GM10266 (cell line): Measurements from ENCODE around the gene CLMP.
A peak's percentile ranks its signal among the peaks of the same experiment; 100 is the strongest.

ENCODE experiments used
- DNase-seq: peaks from one replicate; pipeline ENCODE4 v3.0.0; 2012; ENCODE audit errors: extremely low spot score
- TF ChIP-seq, protein P1 (sequence below): IDR thresholded peaks from 2 replicates; pipeline ENCODE4 v1.5.1; 2012; ENCODE audit warnings: mild to moderate bottlenecking, low read depth; ENCODE audit not compliant: control insufficient read depth, insufficient read depth; ENCODE audit errors: missing control alignments

CLMP gene

DNA sequence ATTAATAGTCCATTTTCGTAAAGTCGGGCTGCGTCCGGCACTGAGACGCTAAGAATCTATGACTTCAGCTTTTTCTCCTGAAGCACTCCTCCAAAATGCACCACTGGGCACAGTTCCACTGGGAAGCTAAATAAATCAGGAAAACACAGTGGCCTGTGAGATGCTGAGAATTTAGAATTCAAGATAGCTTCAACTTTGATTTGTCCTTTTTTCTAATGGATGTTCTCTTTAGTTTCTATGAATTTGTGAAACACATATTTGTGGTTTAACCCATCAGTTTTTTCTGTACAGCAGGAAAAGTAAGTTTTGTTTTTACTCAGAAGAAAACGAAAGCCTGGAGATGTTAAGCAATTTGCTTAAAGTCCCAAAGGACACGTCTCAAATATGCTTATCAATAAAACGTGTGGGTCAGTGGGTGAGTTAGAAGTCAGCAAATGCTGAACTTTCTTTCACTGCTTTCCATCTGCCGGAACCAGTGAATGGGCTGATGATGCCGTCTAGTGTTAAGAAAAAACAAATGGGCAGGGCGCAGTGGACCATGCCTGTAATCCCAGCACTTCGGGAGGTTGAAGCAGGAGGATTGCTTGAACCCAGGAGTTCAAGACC lies 40.7 kb upstream of the CLMP start:
- TF ChIP-seq, protein P1, sequence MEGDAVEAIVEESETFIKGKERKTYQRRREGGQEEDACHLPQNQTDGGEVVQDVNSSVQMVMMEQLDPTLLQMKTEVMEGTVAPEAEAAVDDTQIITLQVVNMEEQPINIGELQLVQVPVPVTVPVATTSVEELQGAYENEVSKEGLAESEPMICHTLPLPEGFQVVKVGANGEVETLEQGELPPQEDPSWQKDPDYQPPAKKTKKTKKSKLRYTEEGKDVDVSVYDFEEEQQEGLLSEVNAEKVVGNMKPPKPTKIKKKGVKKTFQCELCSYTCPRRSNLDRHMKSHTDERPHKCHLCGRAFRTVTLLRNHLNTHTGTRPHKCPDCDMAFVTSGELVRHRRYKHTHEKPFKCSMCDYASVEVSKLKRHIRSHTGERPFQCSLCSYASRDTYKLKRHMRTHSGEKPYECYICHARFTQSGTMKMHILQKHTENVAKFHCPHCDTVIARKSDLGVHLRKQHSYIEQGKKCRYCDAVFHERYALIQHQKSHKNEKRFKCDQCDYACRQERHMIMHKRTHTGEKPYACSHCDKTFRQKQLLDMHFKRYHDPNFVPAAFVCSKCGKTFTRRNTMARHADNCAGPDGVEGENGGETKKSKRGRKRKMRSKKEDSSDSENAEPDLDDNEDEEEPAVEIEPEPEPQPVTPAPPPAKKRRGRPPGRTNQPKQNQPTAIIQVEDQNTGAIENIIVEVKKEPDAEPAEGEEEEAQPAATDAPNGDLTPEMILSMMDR, result no peak
- no peak for DNase-seq

DNA sequence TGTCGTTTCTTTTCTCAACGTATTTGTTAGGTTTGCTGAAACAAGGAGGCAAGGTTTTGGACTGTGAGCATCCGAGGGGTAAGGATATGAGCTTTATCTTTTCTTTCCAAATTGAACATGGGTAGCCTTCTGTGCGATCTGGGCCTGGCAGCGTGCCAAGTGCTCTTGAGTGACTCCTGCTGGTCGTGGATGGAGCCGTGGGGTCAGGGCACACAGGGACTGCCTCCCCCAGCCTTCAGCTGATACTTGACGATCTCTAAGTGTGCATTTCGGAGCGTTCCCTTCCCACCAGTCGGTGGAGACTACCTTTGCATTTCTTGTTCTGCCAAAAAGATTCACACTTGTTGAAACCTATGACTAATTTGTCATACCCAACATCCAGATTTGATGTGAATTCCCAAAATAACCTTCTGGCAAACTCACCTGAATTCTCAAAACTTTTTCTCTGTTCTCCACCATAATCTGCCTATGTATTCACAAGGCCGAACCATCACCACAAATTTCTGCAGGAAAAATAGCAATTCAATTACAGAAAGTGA lies 40.1 kb upstream of the CLMP start:
- TF ChIP-seq, protein P1, result peak; percentile 6
- no peak for DNase-seq

- TF ChIP-seq, protein P1, result no peak
- no peak for DNase-seq
These were observed 38.9 kb upstream of the CLMP start for GRCh38 chr11:123233975-123234334.

DNA sequence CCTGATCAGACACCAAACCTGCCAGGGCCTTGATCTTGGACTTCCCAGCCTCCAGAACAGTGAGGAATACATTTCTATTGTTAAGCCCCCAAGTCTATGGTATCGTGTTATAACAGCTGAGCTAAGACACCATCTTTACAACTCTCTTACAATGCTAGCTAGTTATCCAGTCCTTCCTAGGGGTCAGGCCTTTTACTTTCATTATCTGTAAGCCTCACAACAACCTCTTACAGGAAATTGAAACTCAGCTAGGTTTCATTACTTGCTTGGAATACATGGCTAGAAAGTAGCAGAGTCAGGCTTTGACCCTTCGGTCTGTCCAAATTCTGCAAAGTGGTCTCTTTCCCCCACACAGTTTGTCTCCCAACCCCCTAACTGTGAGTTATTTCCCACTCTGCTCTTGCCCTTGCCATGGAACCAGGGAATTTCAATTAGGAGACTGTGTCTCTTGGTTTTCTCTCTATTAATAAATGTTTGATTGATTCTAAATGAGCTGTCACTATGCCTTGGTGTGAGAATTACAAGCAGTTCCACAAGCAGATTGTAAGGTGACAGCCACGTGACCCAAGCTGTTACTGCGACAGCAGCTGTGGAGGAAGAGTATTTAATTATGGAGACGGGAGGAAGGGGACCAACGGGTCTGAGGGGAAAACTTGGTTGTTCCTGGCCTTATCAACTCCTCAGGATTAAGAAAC lies 38.4 kb upstream of the CLMP start:
- DNase-seq, result peak; percentile 47
- TF ChIP-seq, protein P1, result no peak

DNA sequence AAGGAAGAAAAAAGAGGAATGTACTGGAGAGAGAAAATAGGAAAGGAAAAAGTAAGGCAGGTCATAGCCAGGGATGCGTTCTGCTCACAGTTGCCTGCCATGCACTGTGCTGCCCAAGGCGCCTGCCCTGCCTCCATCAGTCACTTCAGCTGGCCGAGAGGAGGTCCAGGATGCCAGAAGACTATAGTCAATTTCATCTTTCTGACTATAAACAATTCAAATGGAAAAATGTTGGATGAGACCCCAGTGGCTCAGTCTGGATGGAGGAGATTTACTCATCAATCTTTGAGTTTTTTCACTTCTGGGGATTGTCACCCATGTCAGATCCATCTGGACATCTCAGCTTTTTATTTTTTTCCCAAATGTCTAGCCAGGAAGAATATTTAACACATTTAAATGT lies 36.7 kb upstream of the CLMP start:
- no peak for DNase-seq

GRCh38 chr11:123231256-123231655 lies 36.2 kb upstream of the CLMP start:
- no peak for DNase-seq
- TF ChIP-seq, protein P1, result no peak

More for the DNA sequence above, 36.7 kb upstream of the CLMP start:
- TF ChIP-seq, protein P1, result no peak

- TF ChIP-seq, protein P1, result no peak
- DNase-seq, result no peak
These were observed 35.3 kb upstream of the CLMP start for GRCh38 chr11:123230346-123230745.
